Measurements from ENCODE around the gene RPA1.

Gene RPA1

DNA sequence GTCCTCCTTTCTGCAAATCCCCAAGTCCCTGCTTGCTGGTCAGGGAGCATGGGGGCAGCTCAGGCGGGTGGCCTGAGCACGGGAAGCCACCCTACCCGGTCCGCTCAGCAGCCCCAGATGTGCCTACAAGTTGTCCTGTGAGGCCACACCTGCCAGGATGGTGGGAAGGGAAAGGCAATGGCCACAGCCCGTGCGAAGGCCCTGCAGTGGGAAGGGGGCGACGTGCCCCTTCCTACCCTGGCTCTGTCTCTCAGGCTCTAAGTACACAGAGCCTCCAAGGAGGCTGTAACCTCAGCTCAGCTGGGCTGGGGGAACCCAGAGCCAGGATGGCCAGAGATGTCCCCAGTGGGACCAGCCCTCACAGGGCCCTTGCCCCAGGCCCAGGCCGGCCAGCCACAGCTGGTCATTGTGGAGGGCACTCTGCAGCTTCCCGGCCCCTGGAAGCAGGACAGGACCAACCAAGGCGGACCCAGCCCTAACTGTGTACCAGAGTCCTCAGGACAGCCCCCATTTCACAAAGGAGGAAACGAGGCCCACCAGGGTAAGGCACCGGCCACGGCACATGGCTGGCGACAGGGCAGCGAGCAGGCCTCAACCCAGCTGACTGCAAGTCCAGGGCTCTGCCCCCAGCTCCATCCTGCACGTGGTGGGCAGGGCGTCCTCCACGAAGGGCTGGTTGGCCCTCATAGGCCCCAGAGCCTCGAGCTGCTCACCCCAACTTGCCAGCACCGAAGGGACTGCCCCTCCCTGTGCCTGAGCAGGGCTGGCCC lies 113.0 kb downstream of the RPA1 start:
- no peak for DNase-seq

DNA sequence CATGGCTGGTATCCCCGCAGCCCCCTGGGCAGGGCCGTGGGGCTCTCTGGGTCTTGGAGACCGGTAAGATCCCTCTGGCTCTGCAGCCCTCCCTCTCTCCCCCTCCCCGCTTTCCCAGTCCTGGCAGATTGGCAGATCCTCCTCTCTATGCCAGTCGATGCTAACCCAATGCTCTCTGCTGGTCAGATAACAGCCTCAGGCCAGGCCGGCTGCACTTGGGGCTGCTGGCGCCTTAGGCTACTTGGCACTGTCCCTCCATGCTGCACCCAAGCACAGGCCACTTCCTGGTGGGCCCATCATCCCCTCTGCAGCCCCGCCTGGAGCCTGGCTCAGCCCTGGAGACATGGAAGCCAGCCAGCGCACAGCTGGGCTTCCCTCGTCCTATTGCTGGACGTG lies 113.6 kb downstream of the RPA1 start:
- no peak for DNase-seq

DNA sequence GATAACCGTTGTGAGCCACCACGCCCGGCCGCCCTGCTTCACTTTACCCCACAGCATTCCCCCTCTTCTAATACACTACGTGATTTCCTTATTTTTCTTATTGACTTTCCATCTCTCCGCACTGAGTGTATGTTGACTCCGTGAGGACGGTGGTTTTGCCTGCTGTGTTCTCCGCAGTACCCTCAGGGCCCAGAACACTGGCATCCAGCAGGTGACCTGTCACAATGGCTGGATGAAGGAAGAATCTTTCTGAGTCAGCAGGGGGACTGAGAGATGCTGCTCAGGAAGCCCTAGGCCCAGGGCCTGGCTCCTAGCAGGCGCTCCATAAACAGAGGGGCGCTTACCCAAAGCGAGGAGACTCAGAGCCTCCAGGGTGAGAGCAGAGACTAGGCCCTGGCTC lies 115.8 kb downstream of the RPA1 start:
- no peak for DNase-seq

DNA sequence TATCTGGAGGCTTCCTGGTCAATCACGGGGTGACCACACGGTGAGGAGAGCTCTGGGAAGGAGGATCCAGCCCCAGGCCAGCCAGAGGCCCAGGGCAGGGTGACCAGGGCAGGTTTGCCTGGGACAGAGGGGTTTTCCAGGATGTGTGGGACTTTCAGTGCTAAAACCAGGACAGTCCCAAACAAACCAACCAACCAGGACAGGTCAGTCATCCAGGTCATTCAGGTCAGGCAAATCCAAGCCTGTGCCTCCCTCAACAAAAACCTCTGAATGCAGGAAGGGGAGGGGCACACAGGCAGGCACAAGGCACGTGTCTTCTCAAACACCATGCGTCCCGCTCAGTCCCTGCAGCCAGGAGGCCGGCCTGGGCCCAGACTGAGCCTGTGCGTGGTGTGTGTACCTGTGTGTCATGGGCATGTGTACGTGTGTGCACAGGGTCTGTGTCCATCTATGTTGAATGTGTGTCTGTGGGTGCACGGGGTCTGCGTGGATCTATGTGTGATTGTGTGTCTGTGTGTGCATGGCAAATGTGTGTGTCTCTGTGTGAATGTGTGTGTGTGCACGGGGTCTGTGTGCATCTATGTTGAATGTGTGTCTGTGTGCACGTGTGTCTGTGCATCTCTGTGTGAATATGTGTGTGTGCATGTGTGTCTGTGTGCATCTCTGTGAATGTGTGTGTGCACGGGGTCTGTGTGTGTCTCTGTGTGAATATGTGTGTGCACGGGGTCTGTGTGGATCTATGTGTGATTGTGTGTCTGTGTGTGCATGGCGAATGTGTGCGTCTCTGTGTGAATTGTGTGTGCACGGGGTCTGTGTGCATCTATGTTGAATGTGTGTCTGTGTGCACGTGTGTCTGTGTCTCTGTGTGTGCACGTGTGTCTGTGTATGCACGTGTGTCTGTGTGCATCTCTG lies 116.5 kb downstream of the RPA1 start:
- DNase-seq = no peak

DNA sequence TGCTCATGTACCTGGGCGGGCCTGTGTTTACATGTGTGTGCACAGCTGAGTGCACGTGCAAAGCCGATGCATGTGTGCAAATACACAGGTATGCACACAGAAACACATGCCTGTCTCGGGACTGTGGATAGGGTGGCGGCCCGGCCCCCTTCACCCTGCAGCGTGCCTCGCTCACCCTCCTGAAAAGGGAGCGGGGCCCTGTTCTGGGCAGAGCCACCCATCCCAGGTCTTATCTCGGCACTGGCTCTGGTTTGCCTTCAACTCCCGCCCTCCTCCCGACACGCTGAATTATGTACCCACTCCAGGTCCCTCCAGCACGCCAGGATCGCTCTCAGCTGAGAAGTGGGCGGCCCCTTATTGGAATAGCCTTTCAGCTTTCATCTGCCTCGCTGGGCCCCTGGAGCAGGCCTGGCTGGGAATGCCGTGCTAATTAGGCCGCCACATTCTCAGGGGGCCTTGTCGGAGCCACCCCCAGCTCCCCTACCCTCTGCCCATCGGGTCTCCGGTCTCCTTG lies 117.5 kb downstream of the RPA1 start:
- DNase-seq = no peak

DNA sequence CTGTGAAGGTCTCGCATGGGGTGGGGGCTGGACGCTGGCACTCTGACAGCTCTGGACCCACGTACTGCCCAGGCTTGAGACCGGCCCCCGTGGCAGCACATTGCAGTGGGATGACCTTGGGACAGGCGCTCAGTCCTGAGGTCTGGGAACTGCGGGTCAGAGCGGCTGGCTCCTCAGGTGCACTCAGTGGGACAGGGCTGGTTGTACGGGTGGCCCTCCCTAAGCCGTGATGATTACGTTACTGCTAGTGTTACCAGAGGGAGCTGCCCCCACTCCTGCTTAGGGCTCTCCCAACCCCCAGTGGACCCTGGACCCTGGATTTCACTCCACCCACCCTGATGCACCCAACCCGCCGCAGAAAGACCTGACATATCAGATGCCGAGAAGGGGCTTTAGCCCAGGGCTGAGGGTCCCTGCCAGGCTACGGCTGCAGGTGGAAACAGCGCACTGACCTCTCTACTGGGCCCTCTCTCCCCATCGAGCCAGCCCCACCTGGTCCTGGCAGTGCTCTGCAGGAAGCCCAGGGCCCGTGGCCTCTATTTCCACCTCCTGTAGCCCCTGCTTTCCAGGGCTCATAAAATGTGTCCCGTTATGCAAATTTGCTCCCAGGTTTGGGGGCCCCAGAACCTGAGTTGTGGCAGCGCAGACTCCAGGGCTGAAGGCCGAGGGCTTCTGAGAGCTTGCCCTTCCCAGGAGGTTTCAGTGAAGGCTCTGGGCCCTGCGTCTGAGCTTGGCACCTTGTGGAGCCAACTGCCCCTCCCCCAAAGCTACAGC lies 118.1 kb downstream of the RPA1 start:
- no peak for DNase-seq

DNA sequence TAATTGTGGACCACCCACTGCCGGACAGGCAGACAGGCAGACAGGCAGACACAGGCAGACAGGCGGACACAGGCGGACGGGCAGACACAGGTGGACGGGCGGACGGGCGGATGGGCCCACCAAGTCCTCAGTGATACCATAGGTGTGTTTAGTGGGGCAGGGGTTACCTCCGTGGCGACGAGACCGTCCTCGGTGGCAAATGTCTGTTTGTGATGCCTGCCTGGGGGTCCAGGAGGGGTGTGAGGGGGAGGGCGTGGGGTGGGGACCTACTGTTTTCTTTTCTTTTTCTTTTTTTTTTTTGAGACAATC lies 118.7 kb downstream of the RPA1 start:
- no peak for DNase-seq
